HepG2 (cell line): ENCODE measurements around the gene TCEANC2. TPM values are rescaled to one million over a fixed set of nuclear protein-coding genes. Genes with fewer than 3 reads are reported as not detected.

ENCODE experiments used
- ARNT2 ChIP-seq: sonication (generic); formaldehyde crosslinking; IDR thresholded peaks from 2 replicates; pipeline ENCODE4 v1.8.0; 2022; ENCODE audit warnings: mild to moderate bottlenecking, low read depth, missing genetic modification reagents, moderate library complexity
- EP300 ChIP-seq, 3 experiments: sonication (generic) in 1 of 3; formaldehyde crosslinking in 1 of 3; IDR thresholded peaks; 2 replicates each; pipeline versions ENCODE4 v1.5.1 to v1.6.1; 2011 to 2020; ENCODE audit warnings: low read depth in 2 of 3, low read length in 2 of 3, borderline replicate concordance in 1 of 3, improper control_type of control experiment in 1 of 3, mild to moderate bottlenecking in 1 of 3, missing genetic modification reagents in 1 of 3, moderate library complexity in 1 of 3
- ETV6 ChIP-seq: sonication (generic); formaldehyde crosslinking; conservative IDR thresholded peaks from 2 replicates; pipeline ENCODE4 v1.4.0; 2020; ENCODE audit warnings: missing genetic modification reagents
- FOXP1 ChIP-seq, 2 experiments: fragments of 450-650 bp in 1 of 2; IDR thresholded peaks; 2 replicates each; pipeline ENCODE4 v1.6.1; 2017 to 2018; ENCODE audit warnings: antibody characterized with exemption in 1 of 2
- IKZF5 ChIP-seq: IDR thresholded peaks from 2 replicates; pipeline ENCODE4 v1.6.1; 2018; ENCODE audit warnings: missing genetic modification reagents, mild to moderate bottlenecking, missing compliant biosample characterization
- KLF12 ChIP-seq: sonication (generic); formaldehyde crosslinking; IDR thresholded peaks from 2 replicates; pipeline ENCODE4 v1.4.0; 2020; ENCODE audit warnings: missing genetic modification reagents, borderline replicate concordance
- MED1 ChIP-seq: sonication (generic); formaldehyde crosslinking; IDR thresholded peaks from 2 replicates; pipeline ENCODE4 v1.4.0; 2020; ENCODE audit warnings: missing genetic modification reagents
- NFATC3 ChIP-seq: sonication (generic); formaldehyde crosslinking; IDR thresholded peaks from 2 replicates; pipeline ENCODE4 v1.5.1; 2020; ENCODE audit warnings: mild to moderate bottlenecking, missing genetic modification reagents
- PPARG ChIP-seq: conservative IDR thresholded peaks from 2 replicates; pipeline ENCODE4 v1.6.1; 2016; ENCODE audit warnings: missing biosample characterization, missing genetic modification reagents
- RCOR2 ChIP-seq: IDR thresholded peaks from 2 replicates; pipeline ENCODE4 v1.6.1; 2016; ENCODE audit warnings: missing biosample characterization, missing genetic modification reagents
- SALL1 ChIP-seq: sonication (generic); formaldehyde crosslinking; IDR thresholded peaks from 2 replicates; pipeline ENCODE4 v1.8.0; 2022; ENCODE audit warnings: mild to moderate bottlenecking, missing genetic modification reagents
- ZBTB2 ChIP-seq: sonication (generic); formaldehyde crosslinking; IDR thresholded peaks from 2 replicates; pipeline ENCODE4 v1.8.0; 2022; ENCODE audit warnings: low read depth, missing genetic modification reagents
- ZNF556 ChIP-seq: sonication (generic); formaldehyde crosslinking; IDR thresholded peaks from 2 replicates; pipeline ENCODE4 v1.4.0; 2020; ENCODE audit warnings: mild to moderate bottlenecking, missing genetic modification reagents, borderline replicate concordance
- ZNF609 ChIP-seq: sonication (generic); formaldehyde crosslinking; IDR thresholded peaks from 2 replicates; pipeline ENCODE4 v1.4.0; 2020; ENCODE audit warnings: mild to moderate bottlenecking, missing genetic modification reagents, borderline replicate concordance
- ZNF7 ChIP-seq: IDR thresholded peaks from 2 replicates; pipeline ENCODE4 v1.6.1; 2016; ENCODE audit warnings: missing biosample characterization, missing genetic modification reagents
- polyA plus RNA-seq, 8 experiments: library from polyadenylated mRNA; depleted of rRNA in 3 of 8; stranded (reverse) in 7 of 8; unstranded in 1 of 8; fragments of >200 nt; fragmentation: Illumina TruSeq in 4 of 8; extraction: Trizol in 4 of 8; gene quantifications; 2 replicates each; pipeline versions ENCODE4 v1.2.1 to v1.2.3, GENCODE V29; 2011 to 2016; ENCODE audit warnings: low read depth in 4 of 8, missing spikeins in 1 of 8, mixed read lengths in 1 of 8; ENCODE audit not compliant: insufficient read depth in 1 of 8
- total RNA-seq, 5 experiments: library from RNA; depleted of rRNA; stranded (reverse); fragments of >200 nt; fragmentation: Illumina TruSeq; extraction: Trizol; gene quantifications; 2 replicates each; pipeline ENCODE4 v1.2.3, GENCODE V29; 2016; ENCODE audit warnings: low read depth in 1 of 5
- TF ChIP-seq, protein P1 (sequence below): sonication (generic); formaldehyde crosslinking; IDR thresholded peaks from 2 replicates; pipeline ENCODE4 v1.5.1; 2020; ENCODE audit warnings: mild to moderate bottlenecking, missing genetic modification reagents, borderline replicate concordance

The TCEANC2 gene
- total and polyA plus RNA-seq, 2 of the 13 experiments (the other 11 are each of a cell fraction or from before 2014, with no cell fraction given), result 3.8 to 5.0 TPM

DNA sequence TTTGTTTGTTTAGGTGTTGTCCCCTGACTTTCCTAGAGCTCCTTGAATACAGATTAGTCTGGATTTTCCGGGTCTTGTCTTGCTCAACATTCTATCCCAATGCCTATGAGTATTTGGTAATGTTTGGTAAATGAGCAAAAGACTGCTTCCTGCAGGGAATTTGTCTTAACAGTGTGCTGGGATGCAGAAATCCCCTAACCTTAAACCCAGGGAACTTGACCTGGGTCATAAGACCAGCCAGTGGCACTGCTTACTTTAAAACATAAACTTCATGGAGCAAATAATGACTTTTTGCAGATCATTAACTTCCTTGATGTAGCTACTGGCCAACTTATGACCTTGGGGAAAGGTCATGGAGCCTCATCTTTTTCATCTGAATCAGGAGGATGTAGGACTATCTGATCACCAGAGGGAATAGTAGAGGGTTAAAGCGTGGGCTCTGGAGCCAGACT is 27.2 kb downstream of the TCEANC2 start (continued):
- TF ChIP-seq PPARG (CRISPR knock-in tag), result peak; percentile 93
- no peak for TF ChIP-seq ETV6 (CRISPR knock-in tag)
- TF ChIP-seq, protein P1, sequence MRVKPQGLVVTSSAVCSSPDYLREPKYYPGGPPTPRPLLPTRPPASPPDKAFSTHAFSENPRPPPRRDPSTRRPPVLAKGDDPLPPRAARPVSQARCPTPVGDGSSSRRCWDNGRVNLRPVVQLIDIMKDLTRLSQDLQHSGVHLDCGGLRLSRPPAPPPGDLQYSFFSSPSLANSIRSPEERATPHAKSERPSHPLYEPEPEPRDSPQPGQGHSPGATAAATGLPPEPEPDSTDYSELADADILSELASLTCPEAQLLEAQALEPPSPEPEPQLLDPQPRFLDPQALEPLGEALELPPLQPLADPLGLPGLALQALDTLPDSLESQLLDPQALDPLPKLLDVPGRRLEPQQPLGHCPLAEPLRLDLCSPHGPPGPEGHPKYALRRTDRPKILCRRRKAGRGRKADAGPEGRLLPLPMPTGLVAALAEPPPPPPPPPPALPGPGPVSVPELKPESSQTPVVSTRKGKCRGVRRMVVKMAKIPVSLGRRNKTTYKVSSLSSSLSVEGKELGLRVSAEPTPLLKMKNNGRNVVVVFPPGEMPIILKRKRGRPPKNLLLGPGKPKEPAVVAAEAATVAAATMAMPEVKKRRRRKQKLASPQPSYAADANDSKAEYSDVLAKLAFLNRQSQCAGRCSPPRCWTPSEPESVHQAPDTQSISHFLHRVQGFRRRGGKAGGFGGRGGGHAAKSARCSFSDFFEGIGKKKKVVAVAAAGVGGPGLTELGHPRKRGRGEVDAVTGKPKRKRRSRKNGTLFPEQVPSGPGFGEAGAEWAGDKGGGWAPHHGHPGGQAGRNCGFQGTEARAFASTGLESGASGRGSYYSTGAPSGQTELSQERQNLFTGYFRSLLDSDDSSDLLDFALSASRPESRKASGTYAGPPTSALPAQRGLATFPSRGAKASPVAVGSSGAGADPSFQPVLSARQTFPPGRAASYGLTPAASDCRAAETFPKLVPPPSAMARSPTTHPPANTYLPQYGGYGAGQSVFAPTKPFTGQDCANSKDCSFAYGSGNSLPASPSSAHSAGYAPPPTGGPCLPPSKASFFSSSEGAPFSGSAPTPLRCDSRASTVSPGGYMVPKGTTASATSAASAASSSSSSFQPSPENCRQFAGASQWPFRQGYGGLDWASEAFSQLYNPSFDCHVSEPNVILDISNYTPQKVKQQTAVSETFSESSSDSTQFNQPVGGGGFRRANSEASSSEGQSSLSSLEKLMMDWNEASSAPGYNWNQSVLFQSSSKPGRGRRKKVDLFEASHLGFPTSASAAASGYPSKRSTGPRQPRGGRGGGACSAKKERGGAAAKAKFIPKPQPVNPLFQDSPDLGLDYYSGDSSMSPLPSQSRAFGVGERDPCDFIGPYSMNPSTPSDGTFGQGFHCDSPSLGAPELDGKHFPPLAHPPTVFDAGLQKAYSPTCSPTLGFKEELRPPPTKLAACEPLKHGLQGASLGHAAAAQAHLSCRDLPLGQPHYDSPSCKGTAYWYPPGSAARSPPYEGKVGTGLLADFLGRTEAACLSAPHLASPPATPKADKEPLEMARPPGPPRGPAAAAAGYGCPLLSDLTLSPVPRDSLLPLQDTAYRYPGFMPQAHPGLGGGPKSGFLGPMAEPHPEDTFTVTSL, result peak; percentile 72; the same call in 1 of the 2 replicates
- no peak for TF ChIP-seq KLF12
- no peak; the same call in 1 of the 2 replicates for TF ChIP-seq ZNF556 (CRISPR knock-in tag)
- peak; percentile 86 for TF ChIP-seq MED1 (CRISPR knock-in tag)
- TF ChIP-seq ZNF609 (CRISPR knock-in tag), result peak; percentile 73; the same call in 1 of the 2 replicates
- TF ChIP-seq ZBTB2 (CRISPR knock-in tag), result no peak
- peak; percentile 51; the same call in 1 of the 2 replicates for TF ChIP-seq RCOR2 (CRISPR knock-in tag)
- TF ChIP-seq ARNT2 (CRISPR knock-in tag), result no peak
- peak in 1 of 2 experiments; percentile 71; a peak in 2 of 4 replicates for TF ChIP-seq EP300 (IDR thresholded peaks at IDR 0.05; ENCODE audit: low read depth in 2 of 2, low read length in 2 of 2)
- TF ChIP-seq EP300 (CRISPR knock-in tag; IDR thresholded peaks at IDR 0.05; ENCODE audit: borderline replicate concordance), result no peak
- TF ChIP-seq NFATC3 (CRISPR knock-in tag), result no peak
- peak; percentile 66; the same call in 1 of the 2 replicates for TF ChIP-seq SALL1 (CRISPR knock-in tag)
- no peak for TF ChIP-seq ZNF7 (CRISPR knock-in tag)
- 0 out of 2 replicates have a peak, but pooled peaks have one; percentile 16 for TF ChIP-seq IKZF5 (CRISPR knock-in tag)
- no peak for TF ChIP-seq FOXP1 (IDR thresholded peaks at IDR 0.05)
- TF ChIP-seq FOXP1 (CRISPR knock-in tag; IDR thresholded peaks at IDR 0.05), result peak; percentile 70
